HG03135 (cell line): Measurements from ENCODE around the gene RGS6.

Experiments
- ATAC-seq: cut with Tn5 transposase; IDR thresholded peaks from one replicate; pipeline ENCODE4 v1.9.1; 2021; ENCODE audit warnings: mild to moderate bottlenecking, moderate library complexity; ENCODE audit not compliant: unreplicated experiment

RGS6 gene

GRCh38 chr14:72599579-72600470 lies 667.6 kb downstream of the RGS6 start:
- no peak for ATAC-seq

GRCh38 chr14:72600551-72601330 lies 668.5 kb downstream of the RGS6 start:
- no peak for ATAC-seq

- no peak for ATAC-seq
Measured at GRCh38 chr14:72603639-72604038, 671.4 kb downstream of the RGS6 start.

GRCh38 chr14:72604133-72604532 lies 671.9 kb downstream of the RGS6 start:
- no peak for ATAC-seq

- ATAC-seq = no peak
Measured at GRCh38 chr14:72605096-72605920, 673.1 kb downstream of the RGS6 start.

- ATAC-seq = no peak
Measured at GRCh38 chr14:72605921-72606220, 673.6 kb downstream of the RGS6 start.

- no peak for ATAC-seq
Measured at GRCh38 chr14:72606879-72607278, 674.6 kb downstream of the RGS6 start.

GRCh38 chr14:72607386-72608130 lies 675.3 kb downstream of the RGS6 start:
- no peak for ATAC-seq

- no peak for ATAC-seq
Measured at GRCh38 chr14:72608391-72609204, 676.4 kb downstream of the RGS6 start.

- no peak for ATAC-seq
Measured at GRCh38 chr14:72609205-72609916, 677.1 kb downstream of the RGS6 start.

GRCh38 chr14:72610096-72610830 lies 678.0 kb downstream of the RGS6 start:
- ATAC-seq = no peak

GRCh38 chr14:72610831-72611200 lies 678.6 kb downstream of the RGS6 start:
- no peak for ATAC-seq

- no peak for ATAC-seq
Measured at GRCh38 chr14:72611506-72611905, 679.3 kb downstream of the RGS6 start.

- no peak for ATAC-seq
Measured at GRCh38 chr14:72612041-72612440, 679.8 kb downstream of the RGS6 start.

- ATAC-seq = no peak
Measured at GRCh38 chr14:72613231-72613974, 681.2 kb downstream of the RGS6 start.

- no peak for ATAC-seq
Measured at GRCh38 chr14:72613975-72614319, 681.7 kb downstream of the RGS6 start.

- ATAC-seq = no peak
Measured at GRCh38 chr14:72614365-72614764, 682.1 kb downstream of the RGS6 start.

- no peak for ATAC-seq
Measured at GRCh38 chr14:72614891-72615415, 682.7 kb downstream of the RGS6 start.
